ENCODE data around the gene RAB3IP. TPM values are rescaled to one million over a fixed set of nuclear protein-coding genes. Genes with fewer than 3 reads are reported as not detected.

Gene RAB3IP
- total and polyA plus RNA-seq, 8 donors: 13.9 to 33.0 (median 22.1) TPM

DNA sequence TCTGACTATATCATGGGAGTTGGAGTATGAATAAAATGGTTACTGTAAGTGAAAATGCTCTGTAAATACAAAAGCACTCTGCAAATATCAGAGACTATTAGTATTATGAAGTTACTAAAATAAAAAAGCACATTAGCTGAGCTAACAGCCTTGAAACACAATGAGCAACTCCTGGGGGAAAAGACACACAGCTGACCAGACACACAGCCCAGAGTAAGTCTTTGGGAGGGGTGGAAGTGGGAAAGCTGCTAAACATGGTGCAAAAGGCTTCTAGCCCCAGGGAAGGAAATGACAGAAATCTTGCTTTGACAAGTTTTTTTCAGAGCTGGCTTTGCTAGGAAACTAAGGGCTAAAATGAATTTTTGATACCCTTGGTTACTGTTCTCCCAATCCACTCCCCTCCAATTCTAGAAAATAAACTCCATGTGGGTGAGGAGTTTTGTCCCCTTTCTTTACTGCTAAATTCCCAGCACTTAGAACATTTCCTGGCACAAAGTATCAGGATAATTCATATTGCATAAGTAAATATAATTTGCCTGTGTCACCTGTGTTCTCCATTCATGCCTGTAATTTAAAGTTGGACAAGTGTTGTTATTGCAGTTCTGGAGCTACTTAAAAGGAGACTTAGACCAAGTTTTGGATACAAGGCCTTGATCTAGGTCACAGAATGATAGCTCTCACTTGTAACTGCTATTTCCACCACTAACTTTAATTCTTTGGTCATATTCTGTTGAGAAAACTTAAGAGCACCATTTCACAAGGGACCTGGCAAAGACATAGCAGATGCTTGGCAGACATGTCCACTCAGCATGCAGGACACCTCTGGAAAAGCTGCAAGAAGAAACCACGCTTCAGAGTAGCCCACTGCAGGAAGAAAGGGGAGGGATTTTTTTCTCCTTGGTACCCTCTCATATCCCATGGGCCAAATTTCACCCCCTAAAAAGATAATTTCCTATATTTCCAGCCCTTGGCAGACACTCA lies 19.0 kb upstream of the RAB3IP start:
- no peaks in the 10 kb centered on the region for H3K36me3 ChIP-seq
- H3K9me3 ChIP-seq: no peaks in the 10 kb centered on the region
- TF ChIP-seq EP300 (IDR thresholded peaks at IDR 0.05) (no peak), POLR2AphosphoS5 (IDR thresholded peaks at IDR 0.05) (no peak)
- 40 to 86% (median 59%) methylated on average over 1 of the region's 1 CpG for WGBS, 5 donors
- no peaks in the 10 kb centered on the region for H3K4me1 ChIP-seq
- no peak overlapping the region for H3K27ac ChIP-seq
- intact Hi-C loops (cut with DNase I; ENCODE audit: low total_unique reads): no loop called here
- H3K4me3 ChIP-seq: no peak overlapping the region
- peak in 1 of 2 donors; percentile 9 for DNase-seq
- H3K27me3 ChIP-seq: no peaks in the 10 kb centered on the region

DNA sequence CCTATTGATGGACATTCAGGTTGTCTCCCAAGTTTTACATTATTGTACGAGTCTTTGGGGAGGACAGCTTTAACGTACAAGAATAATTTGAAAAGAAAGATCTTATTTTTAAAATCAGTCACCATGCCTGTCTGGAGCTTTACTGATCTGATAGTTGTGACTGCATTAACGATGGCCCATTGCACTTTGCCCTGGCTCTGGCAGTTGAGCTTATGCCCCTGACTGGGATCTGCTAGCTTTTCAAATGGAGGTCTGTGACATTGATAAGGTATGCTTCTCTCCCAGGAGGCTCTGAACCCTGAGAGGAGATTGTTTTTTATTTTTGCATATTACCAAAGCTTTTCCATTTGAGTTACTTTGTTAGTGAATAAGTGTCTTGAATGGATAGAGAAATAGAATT lies 17.9 kb upstream of the RAB3IP start:
- Histone ChIP-seq H3K36me3 (no peaks in the 10 kb centered on the region), H3K4me1 (no peaks in the 10 kb centered on the region), H3K9me3 (no peaks in the 10 kb centered on the region), H3K27me3 (no peaks in the 10 kb centered on the region), H3K4me3 (no peak overlapping the region), H3K27ac (no peak overlapping the region)
- intact Hi-C loops (cut with DNase I; ENCODE audit: low total_unique reads): no loop called here
- TF ChIP-seq POLR2AphosphoS5 (IDR thresholded peaks at IDR 0.05): no peak
- TF ChIP-seq, protein P1, sequence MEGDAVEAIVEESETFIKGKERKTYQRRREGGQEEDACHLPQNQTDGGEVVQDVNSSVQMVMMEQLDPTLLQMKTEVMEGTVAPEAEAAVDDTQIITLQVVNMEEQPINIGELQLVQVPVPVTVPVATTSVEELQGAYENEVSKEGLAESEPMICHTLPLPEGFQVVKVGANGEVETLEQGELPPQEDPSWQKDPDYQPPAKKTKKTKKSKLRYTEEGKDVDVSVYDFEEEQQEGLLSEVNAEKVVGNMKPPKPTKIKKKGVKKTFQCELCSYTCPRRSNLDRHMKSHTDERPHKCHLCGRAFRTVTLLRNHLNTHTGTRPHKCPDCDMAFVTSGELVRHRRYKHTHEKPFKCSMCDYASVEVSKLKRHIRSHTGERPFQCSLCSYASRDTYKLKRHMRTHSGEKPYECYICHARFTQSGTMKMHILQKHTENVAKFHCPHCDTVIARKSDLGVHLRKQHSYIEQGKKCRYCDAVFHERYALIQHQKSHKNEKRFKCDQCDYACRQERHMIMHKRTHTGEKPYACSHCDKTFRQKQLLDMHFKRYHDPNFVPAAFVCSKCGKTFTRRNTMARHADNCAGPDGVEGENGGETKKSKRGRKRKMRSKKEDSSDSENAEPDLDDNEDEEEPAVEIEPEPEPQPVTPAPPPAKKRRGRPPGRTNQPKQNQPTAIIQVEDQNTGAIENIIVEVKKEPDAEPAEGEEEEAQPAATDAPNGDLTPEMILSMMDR (IDR thresholded peaks at IDR 0.05): no peak
- TF ChIP-seq EP300 (IDR thresholded peaks at IDR 0.05): no peak
- TF ChIP-seq POLR2A (IDR thresholded peaks at IDR 0.05): no peak
- 59 to 72% (median 68%) methylated on average over 3 of the region's 3 CpGs for WGBS, 5 donors
- peak in 1 of 2 donors; percentile 12 for DNase-seq

DNA sequence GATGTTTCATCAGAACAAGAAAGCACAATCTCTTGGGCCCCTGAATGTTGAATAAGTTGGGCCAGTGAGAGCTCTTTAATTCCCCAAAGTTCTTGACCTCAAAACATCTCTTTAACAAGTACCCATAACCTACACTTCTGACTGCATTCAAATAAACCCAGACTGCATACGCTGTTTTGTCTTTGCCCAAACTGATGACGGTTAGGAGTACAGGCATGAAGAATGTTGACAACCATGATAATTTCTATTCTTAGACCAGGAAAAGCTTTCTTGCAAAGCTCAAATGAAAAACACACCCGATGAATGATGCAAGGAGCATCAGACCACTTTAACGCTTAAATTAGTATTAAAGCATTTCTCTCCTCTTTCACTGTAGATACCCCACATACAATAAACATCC lies 11.7 kb upstream of the RAB3IP start:
- intact Hi-C loops (cut with DNase I; ENCODE audit: low total_unique reads): no loop called here
- H3K9me3 ChIP-seq: no peaks in the 10 kb centered on the region
- 83 to 91% (median 84%) methylated on average over 4 of the region's 4 CpGs for WGBS, 5 donors
- no peak for DNase-seq
- H3K4me1 ChIP-seq: no peaks in the 10 kb centered on the region
- no peak overlapping the region for H3K4me3 ChIP-seq
- H3K27ac ChIP-seq: no peak overlapping the region
- no peaks in the 10 kb centered on the region for H3K27me3 ChIP-seq
- no peaks in the 10 kb centered on the region for H3K36me3 ChIP-seq
- TF ChIP-seq POLR2AphosphoS5 (IDR thresholded peaks at IDR 0.05) (no peak), POLR2A (IDR thresholded peaks at IDR 0.05) (no peak), EP300 (IDR thresholded peaks at IDR 0.05) (no peak)
- TF ChIP-seq, protein P1 (IDR thresholded peaks at IDR 0.05): no peak

DNA sequence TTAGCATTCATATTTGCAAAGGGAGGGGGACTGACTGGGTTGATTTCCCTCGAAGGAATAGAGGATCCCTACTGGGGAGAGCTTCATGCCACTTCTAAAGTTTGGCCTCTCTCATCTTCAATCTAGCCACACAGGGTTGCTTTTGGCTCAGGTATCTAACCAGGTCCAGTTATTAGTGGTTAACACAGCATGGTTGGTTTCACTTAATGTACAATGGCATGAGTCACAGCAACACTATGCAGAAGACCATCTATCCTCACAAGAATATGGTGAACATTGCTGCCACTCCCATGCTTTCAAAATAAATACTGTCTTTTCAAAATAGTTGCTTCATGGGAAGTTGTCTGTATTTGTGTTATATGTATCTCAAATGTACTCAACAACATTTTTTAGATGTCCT lies 6.6 kb upstream of the RAB3IP start:
- WGBS, 5 donors: 29 to 60% (median 42%) methylated on average over 1 of the region's 1 CpG
- H3K36me3 ChIP-seq: no peaks in the 10 kb centered on the region
- no peaks in the 10 kb centered on the region for H3K9me3 ChIP-seq
- H3K4me3 ChIP-seq: no peak overlapping the region
- H3K4me1 ChIP-seq: no peaks in the 10 kb centered on the region
- H3K27ac ChIP-seq: no peak overlapping the region
- H3K27me3 ChIP-seq: no peaks in the 10 kb centered on the region
- TF ChIP-seq, protein P1 (IDR thresholded peaks at IDR 0.05): no peak
- TF ChIP-seq POLR2A (IDR thresholded peaks at IDR 0.05) (no peak), POLR2AphosphoS5 (IDR thresholded peaks at IDR 0.05) (no peak), EP300 (IDR thresholded peaks at IDR 0.05) (no peak)
- intact Hi-C loops (cut with DNase I; ENCODE audit: low total_unique reads): no loop called here
- DNase-seq: no peak

DNA sequence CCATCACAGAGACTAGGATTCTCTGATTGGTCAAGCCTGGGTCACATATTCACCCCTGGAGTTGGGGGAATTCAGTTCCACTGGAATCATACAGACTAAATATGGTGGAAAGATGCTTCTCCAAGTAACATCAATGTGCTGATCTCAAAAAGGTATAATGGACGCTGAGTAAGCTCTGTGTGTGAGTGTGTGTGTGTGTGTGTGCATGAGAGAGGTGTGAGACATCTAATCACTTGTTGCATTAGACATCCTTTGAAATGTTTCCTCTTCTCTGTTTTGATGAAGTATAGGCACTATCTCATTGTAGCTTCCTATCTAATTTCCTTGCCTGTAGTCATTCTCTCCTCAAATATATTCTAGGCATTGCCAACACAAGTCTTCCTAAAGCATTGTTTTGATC lies 5.0 kb upstream of the RAB3IP start:
- DNase-seq: no peak
- Histone ChIP-seq H3K36me3 (no peaks in the 10 kb centered on the region), H3K4me1 (peaks cover 0 to 7% (median 3%) of the 10 kb centered on the region in 4 donors), H3K27me3 (no peaks in the 10 kb centered on the region), H3K27ac (no peak overlapping the region), H3K4me3 (no peak overlapping the region), H3K9me3 (no peaks in the 10 kb centered on the region)
- TF ChIP-seq EP300 (IDR thresholded peaks at IDR 0.05) (no peak), POLR2AphosphoS5 (IDR thresholded peaks at IDR 0.05) (no peak), POLR2A (IDR thresholded peaks at IDR 0.05) (no peak)
- TF ChIP-seq, protein P1 (IDR thresholded peaks at IDR 0.05): no peak
- 67 to 78% (median 72%) methylated on average over 1 of the region's 1 CpG for WGBS, 5 donors
- intact Hi-C loops (cut with DNase I; ENCODE audit: low total_unique reads): no loop called here
